Caco-2 (cell line): ENCODE measurements around the gene PNO1. TPM values are rescaled to one million over a fixed set of nuclear protein-coding genes. Genes with fewer than 3 reads are reported as not detected.

ENCODE experiments used
- BruUV-seq: library from RNA; stranded (reverse); fragments of 400-500 nt; replicated peaks from 2 replicates; lab custom pipeline; 2021; lab: Mats Ljungman, UMichigan
- CTCF ChIA-PET: fragments of 300-600 bp; sonication (Branson Sonifier 250); formaldehyde crosslinking; loops from one replicate; lab custom pipeline; 2022; ENCODE audit warnings: antibody characterized with exemption; lab: Charles Lee
- POLR2A ChIA-PET: fragments of 300-600 bp; sonication (Branson Sonifier 250); formaldehyde crosslinking; loops from one replicate; lab custom pipeline; 2022; ENCODE audit warnings: antibody characterized with exemption; lab: Charles Lee
- DNase-seq, 2 experiments: peaks; one replicate each; pipeline versions ENCODE4 v3.0.0 to v3.0.0-alpha.2; 2020 to 2022
- H3K27me3 ChIP-seq: replicated peaks from 2 replicates; pipeline ENCODE4 v1.6.0; 2011; ENCODE audit warnings: low read length; ENCODE audit not compliant: control insufficient read depth, insufficient read depth
- H3K36me3 ChIP-seq: 2 replicates; pipeline ENCODE4 v1.5.1; 2011; ENCODE audit warnings: low read length; ENCODE audit not compliant: control insufficient read depth, insufficient read depth
- H3K4me1 ChIP-seq: fragments of 250-450 bp; sonication (Bioruptor Pico); 2 replicates; pipeline ENCODE4 v1.5.1; 2020; ENCODE audit warnings: mild to moderate bottlenecking
- H3K4me3 ChIP-seq: 2 replicates; pipeline ENCODE4 v1.5.1; 2011; ENCODE audit warnings: low read depth, mild to moderate bottlenecking, control low read depth, low read length
- H3K9me3 ChIP-seq: fragments of 250-450 bp; sonication (Bioruptor Pico); 2 replicates; pipeline ENCODE4 v1.5.1; 2020; ENCODE audit warnings: mild to moderate bottlenecking, moderate library complexity
- H3K27ac Mint-ChIP-seq: one replicate; pipeline ENCODE4 v1.8.0; 2022; ENCODE audit warnings: mixed read lengths; ENCODE audit not compliant: unreplicated experiment
- H3K27me3 Mint-ChIP-seq: one replicate; pipeline ENCODE4 v1.8.0; 2022; ENCODE audit warnings: mixed read lengths; ENCODE audit not compliant: insufficient read depth, unreplicated experiment
- H3K36me3 Mint-ChIP-seq: one replicate; pipeline ENCODE4 v1.8.0; 2022; ENCODE audit warnings: mild to moderate bottlenecking, mixed read lengths; ENCODE audit not compliant: insufficient read depth, unreplicated experiment
- H3K4me1 Mint-ChIP-seq: one replicate; pipeline ENCODE4 v1.8.0; 2022; ENCODE audit warnings: low read depth, mixed read lengths; ENCODE audit not compliant: unreplicated experiment
- H3K4me3 Mint-ChIP-seq: one replicate; pipeline ENCODE4 v1.8.0; 2022; ENCODE audit warnings: mild to moderate bottlenecking, moderate library complexity, mixed read lengths; ENCODE audit not compliant: unreplicated experiment
- H3K9me3 Mint-ChIP-seq: one replicate; pipeline ENCODE4 v1.8.0; 2022; ENCODE audit warnings: mixed read lengths; ENCODE audit not compliant: unreplicated experiment
- intact Hi-C: fragments of 100-400 bp; cut with micrococcal nuclease; formaldehyde crosslinking; loops from one replicate; pipeline ENCODE4 v1.10.0; 2022; ENCODE audit not compliant: unreplicated experiment
- total RNA-seq: library from RNA; stranded (reverse); gene quantifications from 2 replicates; pipeline ENCODE4 v1.2.3, GENCODE V29; 2022
- TF ChIP-seq, protein P1 (sequence below), 2 experiments: fragments of 200-600 bp in 1 of 2; IDR thresholded peaks; 1 replicate in 1 of 2; 2 replicates in 1 of 2; pipeline versions ENCODE4 v1.5.1 to v1.8.0; 2011 to 2022; ENCODE audit warnings: antibody characterized with exemption in 1 of 2, control low read depth in 1 of 2, inconsistent platforms in 1 of 2, low read depth in 1 of 2, low read length in 1 of 2, mild to moderate bottlenecking in 1 of 2, moderate library complexity in 1 of 2; ENCODE audit not compliant: insufficient read depth in 1 of 2, severe bottlenecking in 1 of 2, unreplicated experiment in 1 of 2

The PNO1 gene
- total RNA-seq, 1 experiment from 2014 or later = 37.0 TPM

DNA sequence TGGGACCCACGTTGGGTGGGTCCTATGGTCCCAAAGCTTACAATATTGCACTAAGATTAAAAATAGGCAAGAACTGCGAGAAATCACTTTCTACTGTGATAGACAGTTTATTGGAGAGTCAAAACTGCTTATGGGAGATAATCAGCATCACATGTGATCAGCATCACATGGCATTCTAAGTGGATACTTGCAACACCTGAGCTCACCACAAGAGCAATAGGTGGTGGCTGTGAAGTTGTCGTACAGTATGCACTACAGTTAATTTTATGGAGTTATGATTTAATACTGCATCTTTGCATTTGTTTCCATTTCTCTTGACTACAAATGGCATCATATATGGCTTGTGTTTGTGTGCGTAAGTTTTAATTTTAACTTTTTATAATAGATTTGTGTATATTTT lies 11.6 kb downstream of the PNO1 start:
- H3K36me3 Mint-ChIP-seq = peaks cover 40% of the 10 kb centered on the region

DNA sequence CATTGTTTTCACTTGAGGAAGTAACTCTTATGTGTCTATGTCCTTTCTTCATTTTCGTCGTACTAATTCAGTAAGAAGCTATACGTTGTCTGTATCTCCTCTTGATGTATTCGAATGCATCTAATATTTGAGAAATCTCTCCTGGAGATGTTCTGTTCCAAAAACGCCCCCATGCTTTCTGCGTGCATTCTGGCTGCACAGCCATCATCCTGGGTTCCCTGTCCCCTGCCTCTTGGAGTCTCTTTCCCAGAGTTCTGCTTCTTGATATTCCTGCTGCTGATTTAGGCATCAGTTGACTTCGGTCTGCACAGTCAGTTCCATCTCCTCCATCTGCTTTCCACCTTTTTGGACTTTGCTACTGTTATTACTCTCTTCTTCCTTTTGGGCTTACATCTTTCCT lies 13.5 kb downstream of the PNO1 start:
- Histone ChIP-seq H3K27me3 (no peaks in the 10 kb centered on the region), H3K4me1 (peaks cover 4% of the 10 kb centered on the region; the same call in 1 of the 2 replicates), H3K9me3 (no peaks in the 10 kb centered on the region), H3K4me3 (no peak overlapping the region), H3K36me3 (peaks cover 3% of the 10 kb centered on the region)
- Mint-ChIP-seq H3K4me1 (peaks cover 17% of the 10 kb centered on the region), H3K9me3 (no peaks in the 10 kb centered on the region), H3K36me3 (peaks cover 22% of the 10 kb centered on the region), H3K27ac (no peak overlapping the region), H3K4me3 (no peak overlapping the region), H3K27me3 (no peaks in the 10 kb centered on the region)
- no TSS peak for BruUV-seq
- CTCF ChIA-PET = no interaction called here
- intact Hi-C loops = no loop called here
- TF ChIP-seq, protein P1, sequence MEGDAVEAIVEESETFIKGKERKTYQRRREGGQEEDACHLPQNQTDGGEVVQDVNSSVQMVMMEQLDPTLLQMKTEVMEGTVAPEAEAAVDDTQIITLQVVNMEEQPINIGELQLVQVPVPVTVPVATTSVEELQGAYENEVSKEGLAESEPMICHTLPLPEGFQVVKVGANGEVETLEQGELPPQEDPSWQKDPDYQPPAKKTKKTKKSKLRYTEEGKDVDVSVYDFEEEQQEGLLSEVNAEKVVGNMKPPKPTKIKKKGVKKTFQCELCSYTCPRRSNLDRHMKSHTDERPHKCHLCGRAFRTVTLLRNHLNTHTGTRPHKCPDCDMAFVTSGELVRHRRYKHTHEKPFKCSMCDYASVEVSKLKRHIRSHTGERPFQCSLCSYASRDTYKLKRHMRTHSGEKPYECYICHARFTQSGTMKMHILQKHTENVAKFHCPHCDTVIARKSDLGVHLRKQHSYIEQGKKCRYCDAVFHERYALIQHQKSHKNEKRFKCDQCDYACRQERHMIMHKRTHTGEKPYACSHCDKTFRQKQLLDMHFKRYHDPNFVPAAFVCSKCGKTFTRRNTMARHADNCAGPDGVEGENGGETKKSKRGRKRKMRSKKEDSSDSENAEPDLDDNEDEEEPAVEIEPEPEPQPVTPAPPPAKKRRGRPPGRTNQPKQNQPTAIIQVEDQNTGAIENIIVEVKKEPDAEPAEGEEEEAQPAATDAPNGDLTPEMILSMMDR (IDR thresholded peaks at IDR 0.05; ENCODE audit: insufficient read depth in 1 of 2, low read depth in 1 of 2, low read length in 1 of 2, severe bottlenecking in 1 of 2, unreplicated experiment in 1 of 2) = no peak
- POLR2A ChIA-PET = no interaction called here
- DNase-seq = no peak

More for the DNA sequence above, 11.6 kb downstream of the PNO1 start:
- H3K4me1 Mint-ChIP-seq = peaks cover 17% of the 10 kb centered on the region
- no peak overlapping the region for H3K4me3 Mint-ChIP-seq
- ChIA-PET POLR2A (no interaction called here), CTCF (interaction anchor here (0.5 to 1.0 kb wide), 3 partner anchors 16 to 125 kb away, joined by 3 to 9 read pairs (median 3); no protein-coding TSS in a partner anchor)
- TF ChIP-seq, protein P1 (IDR thresholded peaks at IDR 0.05; ENCODE audit: insufficient read depth in 1 of 2, low read depth in 1 of 2, low read length in 1 of 2, severe bottlenecking in 1 of 2, unreplicated experiment in 1 of 2) = no peak
- intact Hi-C loops = no loop called here
- H3K27me3 Mint-ChIP-seq = no peaks in the 10 kb centered on the region
- Histone ChIP-seq H3K9me3 (no peaks in the 10 kb centered on the region), H3K4me1 (peaks cover 4% of the 10 kb centered on the region; the same call in 1 of the 2 replicates), H3K36me3 (peaks cover 1% of the 10 kb centered on the region), H3K27me3 (no peaks in the 10 kb centered on the region), H3K4me3 (no peak overlapping the region)
- no peak for DNase-seq
- no peak overlapping the region for H3K27ac Mint-ChIP-seq
- no peaks in the 10 kb centered on the region for H3K9me3 Mint-ChIP-seq
- no TSS peak for BruUV-seq

DNA sequence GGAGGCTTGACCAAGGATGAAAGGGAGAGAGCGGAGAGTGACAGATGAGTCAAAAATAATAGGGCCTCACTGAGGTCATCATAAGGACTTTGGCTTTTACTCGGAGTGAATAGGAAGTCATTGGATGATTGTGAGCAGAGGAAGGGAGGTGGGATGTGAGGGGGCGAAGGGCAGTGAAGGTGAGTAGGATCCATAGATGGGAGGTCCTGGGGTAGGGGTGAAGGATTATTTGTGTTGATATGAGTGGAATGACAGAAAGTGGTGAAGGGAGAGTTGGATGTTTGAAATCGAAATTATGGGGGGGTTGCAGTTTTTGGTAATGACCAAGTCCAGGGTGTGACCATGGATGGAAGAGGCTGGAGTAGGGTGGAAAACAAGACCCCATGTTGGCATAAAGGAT lies 14.0 kb downstream of the PNO1 start:
- Histone ChIP-seq H3K4me3 (no peak overlapping the region), H3K36me3 (peaks cover 3% of the 10 kb centered on the region), H3K27me3 (no peaks in the 10 kb centered on the region), H3K4me1 (peaks cover 4% of the 10 kb centered on the region; the same call in 1 of the 2 replicates), H3K9me3 (no peaks in the 10 kb centered on the region)
- Mint-ChIP-seq H3K27me3 (no peaks in the 10 kb centered on the region), H3K4me1 (peaks cover 14% of the 10 kb centered on the region), H3K9me3 (no peaks in the 10 kb centered on the region), H3K27ac (no peak overlapping the region), H3K36me3 (peaks cover 17% of the 10 kb centered on the region), H3K4me3 (no peak overlapping the region)
- TF ChIP-seq, protein P1 (IDR thresholded peaks at IDR 0.05; ENCODE audit: insufficient read depth in 1 of 2, low read depth in 1 of 2, low read length in 1 of 2, severe bottlenecking in 1 of 2, unreplicated experiment in 1 of 2) = no peak
- intact Hi-C loops = no loop called here
- POLR2A ChIA-PET = no interaction called here
- BruUV-seq = no TSS peak
- CTCF ChIA-PET = no interaction called here
- no peak for DNase-seq
